OCI-LY1 (cell line): ENCODE results near the gene POLR2H.
A peak's percentile ranks its signal among the peaks of the same experiment; 100 is the strongest.

Source experiments
- H2AFZ ChIP-seq: fragments of 200-600 bp; sonication (generic), shearing (Covaris generic); 2 replicates; pipeline ENCODE4 v1.6.0; 2014; ENCODE audit warnings: antibody characterized with exemption, mild to moderate bottlenecking, low read length
- H3F3A ChIP-seq: fragments of 200-600 bp; sonication (generic), shearing (Covaris generic); 2 replicates; pipeline ENCODE4 v1.6.0; 2014; ENCODE audit warnings: mild to moderate bottlenecking, antibody characterized with exemption, low read length, moderate library complexity; ENCODE audit not compliant: insufficient read depth
- H3K27ac ChIP-seq: fragments of 200-600 bp; sonication (generic); 2 replicates; pipeline ENCODE4 v1.5.1; 2014; ENCODE audit warnings: low read length, mixed run types, mild to moderate bottlenecking, low read depth; ENCODE audit not compliant: poor library complexity, severe bottlenecking
- H3K27me3 ChIP-seq: fragments of 200-600 bp; sonication (generic); 2 replicates; pipeline ENCODE4 v1.6.0; 2014; ENCODE audit warnings: antibody characterized with exemption, mild to moderate bottlenecking, low read length, moderate library complexity; ENCODE audit not compliant: insufficient read depth
- H3K36me3 ChIP-seq: fragments of 200-600 bp; sonication (generic); 2 replicates; pipeline ENCODE4 v1.6.1; 2014; ENCODE audit warnings: mild to moderate bottlenecking, antibody characterized with exemption, low read length, moderate library complexity, mixed read lengths; ENCODE audit not compliant: insufficient read depth
- H3K4me1 ChIP-seq: fragments of 200-600 bp; sonication (generic); 2 replicates; pipeline ENCODE4 v1.5.1; 2014; ENCODE audit warnings: mild to moderate bottlenecking, low read length, moderate library complexity; ENCODE audit not compliant: insufficient read depth, severe bottlenecking
- H3K4me2 ChIP-seq: fragments of 200-600 bp; sonication (generic), shearing (Covaris generic); 2 replicates; pipeline ENCODE4 v1.6.1; 2014; ENCODE audit warnings: low read length
- H3K4me3 ChIP-seq: fragments of 200-600 bp; sonication (generic); 2 replicates; pipeline ENCODE4 v1.5.1; 2014; ENCODE audit warnings: low read length, low read depth, mild to moderate bottlenecking, mixed read lengths; ENCODE audit not compliant: poor library complexity, severe bottlenecking
- H3K79me2 ChIP-seq: fragments of 200-600 bp; shearing (Covaris generic); 2 replicates; pipeline ENCODE4 v1.6.1; 2016; ENCODE audit warnings: mixed run types, low read length, mixed read lengths; ENCODE audit not compliant: insufficient read depth
- H3K9ac ChIP-seq: fragments of 200-600 bp; sonication (generic), shearing (Covaris generic); 2 replicates; pipeline ENCODE4 v1.6.1; 2014; ENCODE audit warnings: mild to moderate bottlenecking, low read length, mixed read lengths
- H3K9me2 ChIP-seq: fragments of 200-600 bp; sonication (generic), shearing (Covaris generic); 2 replicates; pipeline ENCODE4 v1.6.1; 2014; ENCODE audit warnings: low read depth, mild to moderate bottlenecking, low read length, mixed read lengths
- H3K9me3 ChIP-seq: fragments of 200-600 bp; shearing (Covaris generic); 2 replicates; pipeline ENCODE4 v1.6.1; 2014; ENCODE audit warnings: low read length, mixed read lengths
- H4K20me1 ChIP-seq: fragments of 200-600 bp; sonication (generic), shearing (Covaris generic); 2 replicates; pipeline ENCODE4 v1.6.0; 2016; ENCODE audit warnings: mild to moderate bottlenecking, low read length; ENCODE audit not compliant: insufficient read depth
- EZH2 ChIP-seq: fragments of 200-600 bp; sonication (generic), shearing (Covaris generic); IDR thresholded peaks from 2 replicates; pipeline ENCODE4 v1.8.0; 2017; ENCODE audit warnings: borderline replicate concordance, mixed run types, mild to moderate bottlenecking, antibody characterized with exemption, low read length, moderate library complexity, mixed read lengths
- TF ChIP-seq, protein P1 (sequence below): fragments of 200-600 bp; sonication (generic), shearing (Covaris generic); IDR thresholded peaks from 2 replicates; pipeline ENCODE4 v1.5.1; 2017; ENCODE audit warnings: mild to moderate bottlenecking, antibody characterized with exemption, low read length, moderate library complexity, mixed read lengths

Gene POLR2H

DNA sequence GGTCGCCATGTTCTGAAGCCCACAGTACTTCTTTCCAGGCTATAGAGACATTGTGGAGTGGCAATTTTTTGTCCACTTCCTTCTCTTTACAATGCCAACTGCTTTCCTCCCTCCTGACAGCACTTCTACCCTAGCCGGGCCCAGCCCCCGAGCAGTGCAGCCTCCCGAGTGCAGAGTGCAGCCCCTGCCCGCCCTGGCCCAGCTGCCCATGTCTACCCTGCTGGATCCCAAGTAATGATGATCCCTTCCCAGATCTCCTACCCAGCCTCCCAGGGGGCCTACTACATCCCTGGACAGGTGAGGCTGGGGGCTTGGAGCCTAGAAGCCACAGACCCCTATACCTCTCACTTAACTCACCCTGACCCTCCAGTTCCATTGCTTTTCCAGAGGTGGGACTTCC lies 44.3 kb upstream of the POLR2H start:
- Histone ChIP-seq H3K27ac (no peak overlapping the region), H3K4me1 (peaks cover 26% of the 10 kb centered on the region), H4K20me1 (no peaks in the 10 kb centered on the region), H3K27me3 (no peaks in the 10 kb centered on the region), H3K4me3 (peak overlapping the region; percentile 84), H3K9me3 (no peaks in the 10 kb centered on the region), H3K9ac (peak overlapping the region; percentile 95; the same call in 1 of the 2 replicates), H3K4me2 (peak overlapping the region; percentile 93), H2AFZ (no peak overlapping the region), H3K36me3 (peaks cover 70% of the 10 kb centered on the region), H3F3A (no peaks in the 10 kb centered on the region), H3K9me2 (no peaks in the 10 kb centered on the region), H3K79me2 (peaks cover 46% of the 10 kb centered on the region)
- TF ChIP-seq EZH2 = no peak
- TF ChIP-seq, protein P1, sequence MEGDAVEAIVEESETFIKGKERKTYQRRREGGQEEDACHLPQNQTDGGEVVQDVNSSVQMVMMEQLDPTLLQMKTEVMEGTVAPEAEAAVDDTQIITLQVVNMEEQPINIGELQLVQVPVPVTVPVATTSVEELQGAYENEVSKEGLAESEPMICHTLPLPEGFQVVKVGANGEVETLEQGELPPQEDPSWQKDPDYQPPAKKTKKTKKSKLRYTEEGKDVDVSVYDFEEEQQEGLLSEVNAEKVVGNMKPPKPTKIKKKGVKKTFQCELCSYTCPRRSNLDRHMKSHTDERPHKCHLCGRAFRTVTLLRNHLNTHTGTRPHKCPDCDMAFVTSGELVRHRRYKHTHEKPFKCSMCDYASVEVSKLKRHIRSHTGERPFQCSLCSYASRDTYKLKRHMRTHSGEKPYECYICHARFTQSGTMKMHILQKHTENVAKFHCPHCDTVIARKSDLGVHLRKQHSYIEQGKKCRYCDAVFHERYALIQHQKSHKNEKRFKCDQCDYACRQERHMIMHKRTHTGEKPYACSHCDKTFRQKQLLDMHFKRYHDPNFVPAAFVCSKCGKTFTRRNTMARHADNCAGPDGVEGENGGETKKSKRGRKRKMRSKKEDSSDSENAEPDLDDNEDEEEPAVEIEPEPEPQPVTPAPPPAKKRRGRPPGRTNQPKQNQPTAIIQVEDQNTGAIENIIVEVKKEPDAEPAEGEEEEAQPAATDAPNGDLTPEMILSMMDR = no peak

DNA sequence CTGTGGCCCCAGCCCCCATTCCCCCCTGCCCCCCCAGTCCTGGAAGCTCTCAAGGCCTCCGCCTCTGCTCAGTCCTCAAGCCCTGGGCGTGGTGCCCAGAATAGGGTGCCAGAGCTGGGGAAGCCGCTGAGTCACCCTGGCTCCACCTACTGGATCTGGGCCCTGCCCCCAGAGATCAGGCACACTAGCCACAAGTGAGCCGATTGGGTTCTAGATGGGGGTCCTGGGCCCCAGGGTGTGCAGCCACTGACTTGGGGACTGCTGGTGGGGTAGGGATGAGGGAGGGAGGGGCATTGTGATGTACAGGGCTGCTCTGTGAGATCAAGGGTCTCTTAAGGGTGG lies 41.4 kb upstream of the POLR2H start:
- Histone ChIP-seq H3K27me3 (no peaks in the 10 kb centered on the region), H3K79me2 (peaks cover 43% of the 10 kb centered on the region), H3K27ac (no peak overlapping the region), H4K20me1 (no peaks in the 10 kb centered on the region), H3K4me1 (peaks cover 21% of the 10 kb centered on the region), H2AFZ (no peak overlapping the region), H3K9me3 (no peaks in the 10 kb centered on the region), H3F3A (no peaks in the 10 kb centered on the region), H3K4me3 (no peak overlapping the region), H3K4me2 (no peak overlapping the region), H3K36me3 (peaks cover 98% of the 10 kb centered on the region), H3K9ac (no peak overlapping the region), H3K9me2 (no peaks in the 10 kb centered on the region)
- TF ChIP-seq, protein P1 = no peak
- no peak for TF ChIP-seq EZH2

- Histone ChIP-seq H3K4me2 (no peak overlapping the region), H3K27ac (no peak overlapping the region), H3K9ac (no peak overlapping the region), H3K4me3 (no peak overlapping the region), H3K27me3 (no peaks in the 10 kb centered on the region), H3F3A (no peaks in the 10 kb centered on the region), H4K20me1 (no peaks in the 10 kb centered on the region), H3K79me2 (peaks cover 27% of the 10 kb centered on the region), H3K4me1 (peaks cover 9% of the 10 kb centered on the region), H2AFZ (no peak overlapping the region), H3K9me2 (no peaks in the 10 kb centered on the region), H3K9me3 (no peaks in the 10 kb centered on the region), H3K36me3 (peaks cover 98% of the 10 kb centered on the region)
- no peak for TF ChIP-seq EZH2
- TF ChIP-seq, protein P1 = no peak
Measured at GRCh38 chr3:184321666-184322065, 39.8 kb upstream of the POLR2H start.
